ENCODE measurements around the gene CCL19.
A peak's percentile ranks its signal among the peaks of the same experiment; 100 is the strongest.

CCL19 gene

GRCh38 chr9:34694811-34695210 lies 3.7 kb upstream of the CCL19 start:
- no peak for DNase-seq (ENCODE audit: low read depth in 2 of 2)

GRCh38 chr9:34693560-34693959 lies 2.5 kb upstream of the CCL19 start:
- DNase-seq (ENCODE audit: low read depth in 2 of 2), result no peak

- DNase-seq (ENCODE audit: low read depth in 2 of 2), result no peak
Measured at GRCh38 chr9:34691936-34692315, 850 bp upstream of the CCL19 start.

- no peak for DNase-seq (ENCODE audit: low read depth in 2 of 2)
Measured at GRCh38 chr9:34689512-34689911, 1.6 kb downstream of the CCL19 start.

- no peak for DNase-seq (ENCODE audit: low read depth in 2 of 2)
Measured at GRCh38 chr9:34689116-34689470, 2.0 kb downstream of the CCL19 start.

GRCh38 chr9:34688329-34689115 lies 2.6 kb downstream of the CCL19 start:
- no peak for DNase-seq (ENCODE audit: low read depth in 2 of 2)

- no peak for DNase-seq (ENCODE audit: low read depth in 2 of 2)
Measured at GRCh38 chr9:34687276-34688030, 3.6 kb downstream of the CCL19 start.

- no peak for DNase-seq (ENCODE audit: low read depth in 2 of 2)
Measured at GRCh38 chr9:34686732-34687131, 4.3 kb downstream of the CCL19 start.

GRCh38 chr9:34686231-34686630 lies 4.8 kb downstream of the CCL19 start:
- no peak for DNase-seq (ENCODE audit: low read depth in 2 of 2)

- no peak for DNase-seq (ENCODE audit: low read depth in 2 of 2)
Measured at GRCh38 chr9:34685591-34685990, 5.5 kb downstream of the CCL19 start.

GRCh38 chr9:34684816-34685215 lies 6.3 kb downstream of the CCL19 start:
- DNase-seq (ENCODE audit: low read depth in 2 of 2), result no peak

GRCh38 chr9:34684145-34684544 lies 6.9 kb downstream of the CCL19 start:
- no peak for DNase-seq (ENCODE audit: low read depth in 2 of 2)

GRCh38 chr9:34675869-34676268 lies 15.2 kb downstream of the CCL19 start:
- no peak for DNase-seq (ENCODE audit: low read depth in 2 of 2)

- peak in 1 of 2 donors; percentile 33 for DNase-seq (ENCODE audit: low read depth in 2 of 2)
Measured at GRCh38 chr9:34675048-34675714, 15.9 kb downstream of the CCL19 start.

GRCh38 chr9:34674440-34674839 lies 16.6 kb downstream of the CCL19 start:
- DNase-seq (ENCODE audit: low read depth in 2 of 2), result no peak

- DNase-seq (ENCODE audit: low read depth in 2 of 2), result no peak
Measured at GRCh38 chr9:34671307-34671706, 19.8 kb downstream of the CCL19 start.

GRCh38 chr9:34669809-34670562 lies 21.1 kb downstream of the CCL19 start:
- DNase-seq (ENCODE audit: low read depth in 2 of 2), result no peak

- DNase-seq (ENCODE audit: low read depth in 2 of 2), result peak; percentile 73 to 87
Measured at GRCh38 chr9:34665381-34666250, 25.5 kb downstream of the CCL19 start.

- no peak for DNase-seq (ENCODE audit: low read depth in 2 of 2)
Measured at GRCh38 chr9:34665067-34665380, 26.1 kb downstream of the CCL19 start.

- peak in 1 of 2 donors; percentile 57 for DNase-seq (ENCODE audit: low read depth in 2 of 2)
Measured at GRCh38 chr9:34664281-34665066, 26.6 kb downstream of the CCL19 start.

GRCh38 chr9:34663303-34663605 lies 27.8 kb downstream of the CCL19 start:
- DNase-seq (ENCODE audit: low read depth in 2 of 2), result no peak

Data from stimulated activated CD8-positive, alpha-beta memory T cell treated with anti-CD3 and anti-CD28 coated beads, Interleukin-2, amount 100 ng/mL, for 1 hour (primary cell).